ENCODE measurements around the gene SP140L. TPM values are rescaled to one million over a fixed set of nuclear protein-coding genes. Genes with fewer than 3 reads are reported as not detected.
"Not testable (repeated sequence)": the region's sequence is repeated elsewhere in the genome, so short reads cannot be mapped to it uniquely, and the experiment has no call there.

Gene SP140L
- total RNA-seq, 2 experiments from 2014 or later, result 95.1 to 101 TPM

- peak; percentile 53 for DNase-seq
- peaks cover 63% of the 10 kb centered on the region for H3K4me1 Mint-ChIP-seq
- peak overlapping the region; percentile 92 for H3K27ac Mint-ChIP-seq
- CTCF ChIA-PET, result interaction anchor here (0.5 to 1.4 kb wide), 4 partner anchors 10 to 332 kb away, joined by 3 to 7 read pairs (median 4); partner anchors contain the start of gene SP140L
- no peaks in the 10 kb centered on the region for H3K27me3 Mint-ChIP-seq
- H3K36me3 Mint-ChIP-seq (ENCODE audit: low read depth), result peaks cover 86% of the 10 kb centered on the region
- H3K4me3 Mint-ChIP-seq, result peak overlapping the region; percentile 20
- peaks cover 44% of the 10 kb centered on the region for H3K9me3 Mint-ChIP-seq
- POLR2A ChIA-PET, result interaction anchor here (0.7 kb wide), 1 partner anchor 104 kb away, joined by 3 read pairs; no protein-coding TSS in a partner anchor
These were observed 20.8 kb downstream of the SP140L start for GRCh38 chr2:230347659-230348305.

GRCh38 chr2:230348787-230349186 lies 21.8 kb downstream of the SP140L start:
- peak overlapping the region; percentile 92 for H3K27ac Mint-ChIP-seq
- no peaks in the 10 kb centered on the region for H3K27me3 Mint-ChIP-seq
- H3K9me3 Mint-ChIP-seq, result peaks cover 38% of the 10 kb centered on the region
- H3K36me3 Mint-ChIP-seq (ENCODE audit: low read depth), result peaks cover 81% of the 10 kb centered on the region
- ChIA-PET CTCF (no interaction called here), POLR2A (interaction anchor here (0.7 kb wide), 1 partner anchor 123 kb away, joined by 3 read pairs; no protein-coding TSS in a partner anchor)
- peaks cover 56% of the 10 kb centered on the region for H3K4me1 Mint-ChIP-seq
- peak overlapping the region; percentile 20 for H3K4me3 Mint-ChIP-seq
- DNase-seq, result no peak

- ChIA-PET CTCF (interaction anchor here (0.5 kb wide), 1 partner anchor 196 kb away, joined by 3 read pairs; no protein-coding TSS in a partner anchor), POLR2A (no interaction called here)
- H3K9me3 Mint-ChIP-seq, result peaks cover 17% of the 10 kb centered on the region
- H3K36me3 Mint-ChIP-seq (ENCODE audit: low read depth), result peaks cover 71% of the 10 kb centered on the region
- no peak overlapping the region for H3K4me3 Mint-ChIP-seq
- H3K27me3 Mint-ChIP-seq, result no peaks in the 10 kb centered on the region
- no peak for DNase-seq
- H3K27ac Mint-ChIP-seq, result no peak overlapping the region
- H3K4me1 Mint-ChIP-seq, result peaks cover 11% of the 10 kb centered on the region
These were observed 29.1 kb downstream of the SP140L start for GRCh38 chr2:230356084-230356483.

- ChIA-PET POLR2A (no interaction called here), CTCF (no interaction called here)
- Mint-ChIP-seq H3K27ac (no peak overlapping the region), H3K4me1 (peaks cover 30% of the 10 kb centered on the region), H3K9me3 (peaks cover 22% of the 10 kb centered on the region), H3K27me3 (no peaks in the 10 kb centered on the region), H3K36me3 (ENCODE audit: low read depth) (peaks cover 79% of the 10 kb centered on the region), H3K4me3 (no peak overlapping the region)
- DNase-seq, result no peak
These were observed 31.3 kb downstream of the SP140L start for GRCh38 chr2:230358305-230358704.

- ChIA-PET POLR2A (no interaction called here), CTCF (interaction anchor here (1.0 kb wide), 1 partner anchor 10 kb away, joined by 3 read pairs; no protein-coding TSS in a partner anchor)
- Mint-ChIP-seq H3K27me3 (no peaks in the 10 kb centered on the region), H3K4me3 (no peak overlapping the region), H3K36me3 (ENCODE audit: low read depth) (peaks cover 85% of the 10 kb centered on the region), H3K27ac (no peak overlapping the region), H3K4me1 (peaks cover 29% of the 10 kb centered on the region), H3K9me3 (peaks cover 29% of the 10 kb centered on the region)
- no peak for DNase-seq
These were observed 33.0 kb downstream of the SP140L start for GRCh38 chr2:230360028-230360427.

- POLR2A ChIA-PET, result no interaction called here
- DNase-seq, result no peak
- H3K27me3 Mint-ChIP-seq, result no peaks in the 10 kb centered on the region
These were observed 35.2 kb downstream of the SP140L start for GRCh38 chr2:230362030-230362691.

GRCh38 chr2:230382108-230382507 lies 55.1 kb downstream of the SP140L start:
- Mint-ChIP-seq H3K27me3 (no peaks in the 10 kb centered on the region), H3K36me3 (ENCODE audit: low read depth) (peaks cover 84% of the 10 kb centered on the region), H3K4me1 (peaks cover 2% of the 10 kb centered on the region), H3K4me3 (no peak overlapping the region), H3K9me3 (no peaks in the 10 kb centered on the region), H3K27ac (no peak overlapping the region)
- ChIA-PET CTCF (interaction anchor here (0.7 kb wide), 1 partner anchor 46 kb away, joined by 3 read pairs; no protein-coding TSS in a partner anchor), POLR2A (no interaction called here)
- no peak for DNase-seq

More at GRCh38 chr2:230362030-230362691, 35.2 kb downstream of the SP140L start:
- Mint-ChIP-seq H3K27ac (peak overlapping the region; percentile 82), H3K4me3 (no peak overlapping the region), H3K4me1 (peaks cover 29% of the 10 kb centered on the region), H3K9me3 (peaks cover 26% of the 10 kb centered on the region), H3K36me3 (ENCODE audit: low read depth) (peaks cover 90% of the 10 kb centered on the region)
- CTCF ChIA-PET, result interaction anchor here (1.3 kb wide), 2 partner anchors 27 to 34 kb away, joined by 3 to 4 read pairs; no protein-coding TSS in a partner anchor

GRCh38 chr2:230383453-230383852 lies 56.5 kb downstream of the SP140L start:
- ChIA-PET POLR2A (no interaction called here), CTCF (interaction anchor here (0.6 kb wide), 1 partner anchor 339 kb away, joined by 3 read pairs; no protein-coding TSS in a partner anchor)
- no peak for DNase-seq
- H3K4me1 Mint-ChIP-seq, result no peaks in the 10 kb centered on the region
- no peaks in the 10 kb centered on the region for H3K27me3 Mint-ChIP-seq
- no peak overlapping the region for H3K27ac Mint-ChIP-seq
- no peak overlapping the region for H3K4me3 Mint-ChIP-seq
- H3K36me3 Mint-ChIP-seq (ENCODE audit: low read depth), result peaks cover 82% of the 10 kb centered on the region
- H3K9me3 Mint-ChIP-seq, result no peaks in the 10 kb centered on the region

GRCh38 chr2:230384986-230385385 lies 58.0 kb downstream of the SP140L start:
- POLR2A ChIA-PET, result no interaction called here
- Mint-ChIP-seq H3K4me3 (no peak overlapping the region), H3K9me3 (no peaks in the 10 kb centered on the region), H3K4me1 (no peaks in the 10 kb centered on the region), H3K27me3 (no peaks in the 10 kb centered on the region), H3K36me3 (ENCODE audit: low read depth) (peaks cover 86% of the 10 kb centered on the region), H3K27ac (no peak overlapping the region)
- CTCF ChIA-PET, result interaction anchor here (0.9 kb wide), 1 partner anchor 11 kb away, joined by 3 read pairs; no protein-coding TSS in a partner anchor
- no peak for DNase-seq

- Mint-ChIP-seq H3K9me3 (peaks cover 7% of the 10 kb centered on the region), H3K4me1 (no peaks in the 10 kb centered on the region), H3K27me3 (no peaks in the 10 kb centered on the region), H3K27ac (no peak overlapping the region), H3K36me3 (ENCODE audit: low read depth) (peaks cover 95% of the 10 kb centered on the region), H3K4me3 (no peak overlapping the region)
- CTCF ChIA-PET, result interaction anchor here (1.2 kb wide), 1 partner anchor 13 kb away, joined by 3 read pairs; no protein-coding TSS in a partner anchor
- no peak for DNase-seq
- POLR2A ChIA-PET, result no interaction called here
These were observed 67.3 kb downstream of the SP140L start for GRCh38 chr2:230394301-230394700.

GRCh38 chr2:230398698-230399097 lies 71.7 kb downstream of the SP140L start:
- H3K27ac Mint-ChIP-seq, result peak overlapping the region; percentile 42
- CTCF ChIA-PET, H3K27me3 Mint-ChIP-seq, DNase-seq, POLR2A ChIA-PET, H3K9me3 Mint-ChIP-seq, H3K4me1 Mint-ChIP-seq, H3K4me3 Mint-ChIP-seq: not testable (repeated sequence)
- peaks cover 88% of the 10 kb centered on the region for H3K36me3 Mint-ChIP-seq (ENCODE audit: low read depth)

- no peak for DNase-seq
- Mint-ChIP-seq H3K9me3 (peaks cover 7% of the 10 kb centered on the region), H3K36me3 (ENCODE audit: low read depth) (peaks cover 88% of the 10 kb centered on the region), H3K4me1 (no peaks in the 10 kb centered on the region), H3K4me3 (no peak overlapping the region), H3K27me3 (no peaks in the 10 kb centered on the region), H3K27ac (no peak overlapping the region)
- ChIA-PET POLR2A (no interaction called here), CTCF (no interaction called here)
These were observed 73.0 kb downstream of the SP140L start for GRCh38 chr2:230400041-230400440.

- Mint-ChIP-seq H3K9me3 (peaks cover 7% of the 10 kb centered on the region), H3K4me1 (no peaks in the 10 kb centered on the region), H3K27me3 (no peaks in the 10 kb centered on the region), H3K27ac (no peak overlapping the region), H3K36me3 (ENCODE audit: low read depth) (peaks cover 88% of the 10 kb centered on the region), H3K4me3 (no peak overlapping the region)
- CTCF ChIA-PET, result no interaction called here
- POLR2A ChIA-PET, result no interaction called here
- no peak for DNase-seq
These were observed 73.5 kb downstream of the SP140L start for GRCh38 chr2:230400454-230400853.
